ENCODE data around the gene MYO18B.

The MYO18B gene

GRCh38 chr22:25822344-25822743 lies 80.4 kb downstream of the MYO18B start:
- DNase-seq (ENCODE audit: low read depth in 2 of 2) = no peak

- DNase-seq (ENCODE audit: low read depth in 2 of 2) = no peak
Observed at GRCh38 chr22:25823276-25823675, 81.3 kb downstream of the MYO18B start.

GRCh38 chr22:25824828-25825423 lies 82.9 kb downstream of the MYO18B start:
- no peak for DNase-seq (ENCODE audit: low read depth in 2 of 2)

GRCh38 chr22:25827415-25827814 lies 85.4 kb downstream of the MYO18B start:
- no peak for DNase-seq (ENCODE audit: low read depth in 2 of 2)

- no peak for DNase-seq (ENCODE audit: low read depth in 2 of 2)
Observed at GRCh38 chr22:25828422-25828821, 86.4 kb downstream of the MYO18B start.

GRCh38 chr22:25829237-25829636 lies 87.2 kb downstream of the MYO18B start:
- DNase-seq (ENCODE audit: low read depth in 2 of 2) = no peak

GRCh38 chr22:25829808-25830777 lies 88.1 kb downstream of the MYO18B start:
- no peak for DNase-seq (ENCODE audit: low read depth in 2 of 2)

GRCh38 chr22:25833091-25833490 lies 91.1 kb downstream of the MYO18B start:
- no peak for DNase-seq (ENCODE audit: low read depth in 2 of 2)

- no peak for DNase-seq (ENCODE audit: low read depth in 2 of 2)
Observed at GRCh38 chr22:25833676-25834075, 91.7 kb downstream of the MYO18B start.

GRCh38 chr22:25834490-25834889 lies 92.5 kb downstream of the MYO18B start:
- no peak for DNase-seq (ENCODE audit: low read depth in 2 of 2)

- DNase-seq (ENCODE audit: low read depth in 2 of 2) = no peak
Observed at GRCh38 chr22:25835348-25835747, 93.4 kb downstream of the MYO18B start.

GRCh38 chr22:25837288-25837900 lies 95.4 kb downstream of the MYO18B start:
- DNase-seq (ENCODE audit: low read depth in 2 of 2) = no peak

GRCh38 chr22:25838960-25839741 lies 97.2 kb downstream of the MYO18B start:
- no peak for DNase-seq (ENCODE audit: low read depth in 2 of 2)

- no peak for DNase-seq (ENCODE audit: low read depth in 2 of 2)
Observed at GRCh38 chr22:25839755-25840154, 97.8 kb downstream of the MYO18B start.

- no peak for DNase-seq (ENCODE audit: low read depth in 2 of 2)
Observed at GRCh38 chr22:25840167-25840566, 98.2 kb downstream of the MYO18B start.

- DNase-seq (ENCODE audit: low read depth in 2 of 2) = no peak
Observed at GRCh38 chr22:25840891-25841290, 98.9 kb downstream of the MYO18B start.

GRCh38 chr22:25841775-25842174 lies 99.8 kb downstream of the MYO18B start:
- no peak for DNase-seq (ENCODE audit: low read depth in 2 of 2)

- no peak for DNase-seq (ENCODE audit: low read depth in 2 of 2)
Observed at GRCh38 chr22:25843660-25844405, 101.8 kb downstream of the MYO18B start.

- no peak for DNase-seq (ENCODE audit: low read depth in 2 of 2)
Observed at GRCh38 chr22:25844601-25845000, 102.6 kb downstream of the MYO18B start.

GRCh38 chr22:25845985-25846745 lies 104.2 kb downstream of the MYO18B start:
- peak in 1 of 2 donors; percentile 2 for DNase-seq (ENCODE audit: low read depth in 2 of 2)
